H9 (cell line): ENCODE measurements around the gene IMMP2L. TPM values are rescaled to one million over a fixed set of nuclear protein-coding genes. Genes with fewer than 3 reads are reported as not detected.

ENCODE experiments used
- DNase-seq: peaks from one replicate; pipeline ENCODE4 v3.0.0-alpha.2; 2017
- H2AFZ ChIP-seq: one replicate; pipeline ENCODE4 v1.6.1; 2013; ENCODE audit warnings: mild to moderate bottlenecking, low read length, control low read depth, moderate library complexity
- H2AK5ac ChIP-seq: 2 replicates; pipeline ENCODE4 v1.6.1; 2013; ENCODE audit warnings: low read length, control low read depth, mixed read lengths; ENCODE audit not compliant: insufficient read length
- H2BK120ac ChIP-seq: one replicate; pipeline ENCODE4 v1.6.1; 2013; ENCODE audit warnings: low read depth, mild to moderate bottlenecking, low read length, control low read depth, inconsistent platforms; ENCODE audit not compliant: poor library complexity, severe bottlenecking
- H2BK12ac ChIP-seq: 2 replicates; pipeline ENCODE4 v1.6.1; 2013; ENCODE audit warnings: low read length, control low read depth, mixed read lengths, low read depth; ENCODE audit not compliant: insufficient read length
- H2BK15ac ChIP-seq: 2 replicates; pipeline ENCODE4 v1.6.1; 2013; ENCODE audit warnings: low read depth, low read length, control low read depth
- H2BK20ac ChIP-seq: one replicate; pipeline ENCODE4 v1.6.1; 2013; ENCODE audit warnings: low read depth, mild to moderate bottlenecking, low read length, control low read depth, inconsistent platforms; ENCODE audit not compliant: poor library complexity, severe bottlenecking
- H2BK5ac ChIP-seq: 2 replicates; pipeline ENCODE4 v1.6.1; 2013; ENCODE audit warnings: low read length, control low read depth, mixed read lengths; ENCODE audit not compliant: insufficient read length
- H3K14ac ChIP-seq: 2 replicates; pipeline ENCODE4 v1.6.1; 2013; ENCODE audit warnings: low read length, control low read depth; ENCODE audit not compliant: insufficient read depth
- H3K18ac ChIP-seq: 2 replicates; pipeline ENCODE4 v1.6.1; 2013; ENCODE audit warnings: low read depth, mild to moderate bottlenecking, mixed read lengths, low read length, control low read depth; ENCODE audit not compliant: insufficient read length
- H3K23ac ChIP-seq: 2 replicates; pipeline ENCODE4 v1.6.1; 2013; ENCODE audit warnings: low read length, control low read depth, mixed read lengths, low read depth; ENCODE audit not compliant: insufficient read length
- H3K23me2 ChIP-seq: 2 replicates; pipeline ENCODE4 v1.6.1; 2013; ENCODE audit warnings: low read depth, mild to moderate bottlenecking, mixed read lengths, low read length, control low read depth; ENCODE audit not compliant: insufficient read length, poor library complexity, severe bottlenecking
- H3K27ac ChIP-seq: 2 replicates; pipeline ENCODE4 v1.5.1; 2013; ENCODE audit warnings: low read length, control low read depth, mixed read lengths, low read depth; ENCODE audit not compliant: insufficient read length
- H3K27me3 ChIP-seq: 2 replicates; pipeline ENCODE4 v1.6.1; 2013; ENCODE audit warnings: low read length, control low read depth, inconsistent platforms; ENCODE audit not compliant: insufficient read depth
- H3K4ac ChIP-seq: 2 replicates; pipeline ENCODE4 v1.6.1; 2013; ENCODE audit warnings: low read depth, mild to moderate bottlenecking, control low read depth, inconsistent platforms, low read length, moderate library complexity
- H3K4me1 ChIP-seq: 2 replicates; pipeline ENCODE4 v1.6.1; 2013; ENCODE audit warnings: low read length, control low read depth, inconsistent platforms; ENCODE audit not compliant: insufficient read depth
- H3K4me2 ChIP-seq: 2 replicates; pipeline ENCODE4 v1.6.1; 2013; ENCODE audit warnings: low read length, control low read depth, mixed read lengths; ENCODE audit not compliant: insufficient read length, insufficient read depth
- H3K56ac ChIP-seq: 2 replicates; pipeline ENCODE4 v1.6.1; 2013; ENCODE audit warnings: low read depth, mild to moderate bottlenecking, mixed read lengths, low read length, control low read depth; ENCODE audit not compliant: insufficient read length
- H3K79me1 ChIP-seq: 2 replicates; pipeline ENCODE4 v1.6.1; 2013; ENCODE audit warnings: low read depth, mild to moderate bottlenecking, moderate library complexity, low read length, control low read depth, inconsistent platforms; ENCODE audit not compliant: insufficient read depth, poor library complexity, severe bottlenecking
- H3K79me2 ChIP-seq: 2 replicates; pipeline ENCODE4 v1.6.1; 2013; ENCODE audit warnings: low read length, control low read depth, inconsistent platforms; ENCODE audit not compliant: insufficient read depth
- H3K9ac ChIP-seq: 2 replicates; pipeline ENCODE4 v1.6.1; 2013; ENCODE audit warnings: low read length, control low read depth, mixed read lengths; ENCODE audit not compliant: insufficient read length; ENCODE audit errors: extremely low read depth
- H3K9me3 ChIP-seq: one replicate; pipeline ENCODE4 v1.6.1; 2013; ENCODE audit warnings: low read depth, low read length, inconsistent platforms; ENCODE audit not compliant: control insufficient read depth
- H3T11ph ChIP-seq: one replicate; pipeline ENCODE4 v1.6.1; 2013; ENCODE audit warnings: mild to moderate bottlenecking, low read length, control low read depth, inconsistent platforms
- H4K20me1 ChIP-seq: one replicate; pipeline ENCODE4 v1.6.1; 2013; ENCODE audit not compliant: control insufficient read depth, insufficient read length, insufficient read depth
- H4K5ac ChIP-seq: 2 replicates; pipeline ENCODE4 v1.6.1; 2013; ENCODE audit warnings: low read depth, mild to moderate bottlenecking, mixed read lengths, low read length, control low read depth; ENCODE audit not compliant: insufficient read length
- H4K8ac ChIP-seq: replicated peaks from 2 replicates; pipeline ENCODE4 v1.6.1; 2013; ENCODE audit warnings: low read length, control low read depth, mixed read lengths, low read depth; ENCODE audit not compliant: insufficient read length
- H4K91ac ChIP-seq: 2 replicates; pipeline ENCODE4 v1.6.1; 2013; ENCODE audit warnings: low read depth, mild to moderate bottlenecking, moderate library complexity, mixed read lengths, low read length, control low read depth; ENCODE audit not compliant: insufficient read length
- H3K27ac Mint-ChIP-seq, 3 experiments: 2 replicates in 2 of 3; 3 replicates in 1 of 3; pipeline ENCODE4 v1.8.0; 2020 to 2021; ENCODE audit warnings: mixed read lengths in 3 of 3, mild to moderate bottlenecking in 1 of 3, moderate library complexity in 1 of 3
- H3K27me3 Mint-ChIP-seq: 2 replicates; pipeline ENCODE4 v1.8.0; 2021; ENCODE audit warnings: low read depth, mild to moderate bottlenecking, moderate library complexity, mixed read lengths
- H3K36me3 Mint-ChIP-seq, 3 experiments: 2 replicates in 2 of 3; 3 replicates in 1 of 3; pipeline ENCODE4 v1.8.0; 2020 to 2021; ENCODE audit warnings: low read depth in 3 of 3, mixed read lengths in 3 of 3; ENCODE audit not compliant: insufficient read depth in 1 of 3
- H3K4me1 Mint-ChIP-seq, 2 experiments: 2 replicates each; pipeline ENCODE4 v1.8.0; 2020; ENCODE audit warnings: mixed read lengths in 2 of 2
- H3K4me3 Mint-ChIP-seq, 2 experiments: 2 replicates in 1 of 2; 3 replicates in 1 of 2; pipeline ENCODE4 v1.8.0; 2020 to 2021; ENCODE audit warnings: mild to moderate bottlenecking in 2 of 2, mixed read lengths in 2 of 2, moderate library complexity in 1 of 2
- H3K9me3 Mint-ChIP-seq, 2 experiments: 2 replicates in 1 of 2; 3 replicates in 1 of 2; pipeline ENCODE4 v1.8.0; 2020; ENCODE audit warnings: mild to moderate bottlenecking in 2 of 2, mixed read lengths in 2 of 2, moderate library complexity in 1 of 2
- CTCF ChIP-seq: fragments of 200-600 bp; sonication (generic); conservative IDR thresholded peaks from 3 replicates; pipeline ENCODE4 v1.8.0; 2021; ENCODE audit warnings: antibody characterized with exemption, mild to moderate bottlenecking
- WGBS: extraction: QIAGEN DNeasy Blood & Tissue Kit; methylation state at CpG from one replicate; pipeline ENCODE4 v1.1.7; 2013; ENCODE audit warnings: missing lambda C conversion rate, low lambda C conversion rate, mixed read lengths; ENCODE audit not compliant: insufficient read length; ENCODE audit errors: extremely low coverage; 5-methylcytosine and 5-hydroxymethylcytosine counted together
- total RNA-seq: library from RNA; stranded (reverse); gene quantifications from 2 replicates; pipeline ENCODE4 v1.2.1, GENCODE V29; 2021

Gene IMMP2L
- total RNA-seq, 1 experiment from 2014 or later = 14.7 TPM

- Histone ChIP-seq H3K79me1 (no peaks in the 10 kb centered on the region), H3K18ac (no peak overlapping the region), H4K91ac (no peak overlapping the region), H3K27ac (no peak overlapping the region), H3T11ph (no peak overlapping the region), H3K4me1 (no peaks in the 10 kb centered on the region), H2AFZ (no peak overlapping the region), H2BK20ac (no peak overlapping the region), H3K79me2 (no peaks in the 10 kb centered on the region), H3K9me3 (no peaks in the 10 kb centered on the region), H4K8ac (no peak overlapping the region), H2BK5ac (no peak overlapping the region), H3K9ac (no peak overlapping the region), H3K23ac (no peak overlapping the region), H3K23me2 (no peaks in the 10 kb centered on the region), H3K56ac (no peak overlapping the region), H3K14ac (no peak overlapping the region), H3K27me3 (no peaks in the 10 kb centered on the region), H4K5ac (no peak overlapping the region), H3K4ac (no peak overlapping the region), H2BK12ac (no peak overlapping the region), H2BK120ac (no peak overlapping the region), H2AK5ac (no peak overlapping the region), H4K20me1 (no peaks in the 10 kb centered on the region), H2BK15ac (no peak overlapping the region), H3K4me2 (no peak overlapping the region)
- no peak for TF ChIP-seq CTCF
- H3K27ac Mint-ChIP-seq = no peak overlapping the region
- no peaks in the 10 kb centered on the region; a peak in 2 of 5 replicates for H3K9me3 Mint-ChIP-seq
- DNase-seq = no peak
- WGBS = no CpG with 5 or more reads among the region's 3 CpGs
- no peaks in the 10 kb centered on the region for H3K4me1 Mint-ChIP-seq
- H3K27me3 Mint-ChIP-seq = no peaks in the 10 kb centered on the region
- no peaks in the 10 kb centered on the region for H3K36me3 Mint-ChIP-seq
- H3K4me3 Mint-ChIP-seq = no peak overlapping the region
Observed at GRCh38 chr7:111174510-111174909, 387.8 kb downstream of the IMMP2L start.
